HepG2 (cell line): ENCODE data around the gene KRT14. TPM values are rescaled to one million over a fixed set of nuclear protein-coding genes. Genes with fewer than 3 reads are reported as not detected.
A peak's percentile ranks its signal among the peaks of the same experiment; 100 is the strongest.

ENCODE experiments used
- ATAC-seq: fragments of 200-7000 bp; cut with Tn5 transposase; 3 replicates; pipeline ENCODE4 v1.9.1; 2020; ENCODE audit warnings: mild to moderate bottlenecking, moderate library complexity
- BruUV-seq: library from RNA; stranded (reverse); fragments of 400-500 nt; replicated peaks from 2 replicates; lab custom pipeline; 2021; lab: Mats Ljungman, UMichigan
- CTCF ChIA-PET: fragments of 300-600 bp; formaldehyde crosslinking; extraction: SDS; loops from one replicate; lab custom pipeline; 2021; ENCODE audit warnings: low total read pairs, inconsistent platforms, low intra/inter-chr PET ratio; lab: Yijun Ruan, JAX
- POLR2A ChIA-PET: fragments of 350-600 bp; sonication (Branson Sonifier 250); formaldehyde crosslinking; loops from one replicate; lab custom pipeline; 2020; ENCODE audit warnings: antibody characterized with exemption, inconsistent platforms; lab: Yijun Ruan, JAX
- DNase-seq: peaks from one replicate; pipeline ENCODE4 v3.0.0-alpha.2; 2015; ENCODE audit warnings: low spot score
- FAIRE-seq: peaks from 3 replicates; lab custom pipeline; 2011; peaks lifted over from hg19 to GRCh38; lab: Jason Lieb, UNC
- H2AFZ ChIP-seq: one replicate; pipeline ENCODE4 v1.6.1; 2011; ENCODE audit warnings: low read length, inconsistent platforms
- H3K27ac ChIP-seq: fragments of 300-600 bp; 3 replicates; pipeline ENCODE4 v1.8.0; 2011; ENCODE audit warnings: mixed run types, mild to moderate bottlenecking, mixed read lengths, low read length, inconsistent platforms; ENCODE audit not compliant: insufficient read depth; ENCODE audit errors: extremely low read length
- H3K27me3 ChIP-seq, 2 experiments: fragments of 200-600 bp in 1 of 2; 2 replicates in 1 of 2; 3 replicates in 1 of 2; pipeline versions ENCODE4 v1.6.0 to v1.8.0; 2011; ENCODE audit warnings: low read length in 2 of 2, mild to moderate bottlenecking in 2 of 2, moderate library complexity in 2 of 2, inconsistent platforms in 1 of 2; ENCODE audit not compliant: insufficient read depth in 2 of 2, control insufficient read depth in 1 of 2
- H3K36me3 ChIP-seq, 2 experiments: fragments of 200-600 bp in 1 of 2; replicated peaks in 1 of 2; 2 replicates in 1 of 2; 3 replicates in 1 of 2; pipeline versions ENCODE4 v1.5.1 to v1.8.0; 2011; ENCODE audit warnings: low read length in 2 of 2, inconsistent platforms in 1 of 2; ENCODE audit not compliant: insufficient read depth in 2 of 2, control insufficient read depth in 1 of 2
- H3K4me1 ChIP-seq: 2 replicates; pipeline ENCODE4 v1.5.1; 2012; ENCODE audit warnings: low read length, inconsistent platforms; ENCODE audit not compliant: insufficient read depth
- H3K4me2 ChIP-seq: 2 replicates; pipeline ENCODE4 v1.6.0; 2011; ENCODE audit warnings: low read depth, low read length, inconsistent platforms
- H3K4me3 ChIP-seq, 3 experiments: fragments of 200-600 bp in 1 of 3; sonication (generic), shearing (Covaris generic) in 1 of 3; replicated peaks in 1 of 3; 2 replicates each; pipeline ENCODE4 v1.5.1; 2011 to 2016; ENCODE audit warnings: low read length in 3 of 3, inconsistent platforms in 2 of 3, low read depth in 2 of 3, mild to moderate bottlenecking in 2 of 3, control low read depth in 1 of 3, mixed read lengths in 1 of 3; ENCODE audit not compliant: insufficient read depth in 1 of 3
- H3K79me2 ChIP-seq: one replicate; pipeline ENCODE4 v1.6.1; 2011; ENCODE audit warnings: low read length, inconsistent platforms; ENCODE audit not compliant: insufficient read depth
- H3K9ac ChIP-seq: 2 replicates; pipeline ENCODE4 v1.6.0; 2011; ENCODE audit warnings: mild to moderate bottlenecking, low read depth, low read length, inconsistent platforms; ENCODE audit not compliant: insufficient read depth
- H3K9me3 ChIP-seq: 2 replicates; pipeline ENCODE4 v1.5.1; 2012; ENCODE audit warnings: mild to moderate bottlenecking, low read length
- H4K20me1 ChIP-seq: 2 replicates; pipeline ENCODE4 v1.6.0; 2011; ENCODE audit warnings: inconsistent platforms, mild to moderate bottlenecking, low read length, moderate library complexity; ENCODE audit not compliant: insufficient read depth
- ATF4 ChIP-seq, 2 experiments: fragments of 450-650 bp in 1 of 2; sonication (generic) in 1 of 2; formaldehyde crosslinking; IDR thresholded peaks; 2 replicates each; pipeline versions ENCODE4 v1.5.0 to v1.8.0; 2020 to 2022; ENCODE audit warnings: mild to moderate bottlenecking in 1 of 2, missing genetic modification reagents in 1 of 2
- CEBPG ChIP-seq: IDR thresholded peaks from 2 replicates; pipeline ENCODE4 v1.6.1; 2016
- FOXP4 ChIP-seq: sonication (generic); formaldehyde crosslinking; IDR thresholded peaks from 2 replicates; pipeline ENCODE4 v1.4.0; 2020; ENCODE audit warnings: missing genetic modification reagents
- HNF1B ChIP-seq: sonication (generic); formaldehyde crosslinking; IDR thresholded peaks from 2 replicates; pipeline ENCODE4 v1.5.1; 2020; ENCODE audit warnings: mild to moderate bottlenecking, moderate library complexity, missing genetic modification reagents
- HNRNPK ChIP-seq: fragments of 200-400 bp; formaldehyde crosslinking; IDR thresholded peaks from 2 replicates; pipeline ENCODE4 v1.6.1; 2018; ENCODE audit warnings: low read length, low read depth, moderate library complexity, mild to moderate bottlenecking; ENCODE audit not compliant: poor library complexity, severe bottlenecking
- MAX ChIP-seq: IDR thresholded peaks from 2 replicates; pipeline ENCODE4 v1.6.1; 2012; ENCODE audit warnings: inconsistent platforms
- MYNN ChIP-seq: sonication (generic); formaldehyde crosslinking; IDR thresholded peaks from 2 replicates; pipeline ENCODE4 v1.4.0; 2020; ENCODE audit warnings: mild to moderate bottlenecking, low read depth, missing genetic modification reagents
- PCBP2 ChIP-seq: fragments of 200-400 bp; formaldehyde crosslinking; optimal IDR thresholded peaks from 2 replicates; pipeline ENCODE3; 2018; ENCODE audit warnings: low read length, low read depth; ENCODE audit not compliant: poor library complexity, severe bottlenecking
- SETDB1 ChIP-seq: sonication (generic); formaldehyde crosslinking; IDR thresholded peaks from 2 replicates; pipeline ENCODE4 v1.5.1; 2020; ENCODE audit warnings: missing genetic modification reagents, mild to moderate bottlenecking, borderline replicate concordance
- SMARCE1 ChIP-seq: fragments of 450-650 bp; IDR thresholded peaks from 2 replicates; pipeline ENCODE4 v1.6.1; 2017; ENCODE audit warnings: borderline replicate concordance
- SUZ12 ChIP-seq: fragments of 150-350 bp; IDR thresholded peaks from 2 replicates; pipeline ENCODE4 v1.6.1; 2014; ENCODE audit warnings: low read depth, low read length
- SYNCRIP ChIP-seq: fragments of 200-400 bp; formaldehyde crosslinking; IDR thresholded peaks from 2 replicates; pipeline ENCODE4 v1.6.1; 2018; ENCODE audit warnings: mild to moderate bottlenecking, low read depth, low read length; ENCODE audit not compliant: insufficient read depth
- ZBTB7B ChIP-seq: sonication (generic); formaldehyde crosslinking; IDR thresholded peaks from 2 replicates; pipeline ENCODE4 v1.4.0; 2020; ENCODE audit warnings: missing genetic modification reagents
- ZMYM2 ChIP-seq: sonication (generic); formaldehyde crosslinking; IDR thresholded peaks from 2 replicates; pipeline ENCODE4 v1.8.0; 2022; ENCODE audit warnings: mild to moderate bottlenecking, missing genetic modification reagents
- ZNF251 ChIP-seq: sonication (generic); formaldehyde crosslinking; IDR thresholded peaks from 2 replicates; pipeline ENCODE4 v1.9.0; 2021; ENCODE audit warnings: mild to moderate bottlenecking, missing genetic modification reagents
- ZNF280D ChIP-seq: sonication (generic); formaldehyde crosslinking; IDR thresholded peaks from 2 replicates; pipeline ENCODE4 v1.5.1; 2020; ENCODE audit warnings: mild to moderate bottlenecking, missing genetic modification reagents
- ZNF83 ChIP-seq: sonication (generic); formaldehyde crosslinking; IDR thresholded peaks from 2 replicates; pipeline ENCODE4 v1.4.0; 2020; ENCODE audit warnings: missing genetic modification reagents, mild to moderate bottlenecking, borderline replicate concordance
- WGBS: methylation state at CpG from one replicate; pipeline ENCODE4 v1.1.6; 2017; ENCODE audit warnings: low lambda C conversion rate; 5-methylcytosine and 5-hydroxymethylcytosine counted together
- in situ Hi-C: cut with HindIII; loops from 2 replicates; pipeline ENCODE4 v1.10.0; 2017; ENCODE audit warnings: low pct_unique_long_range_greater_than_20kb; ENCODE audit not compliant: extremely low pct_ligation_motif_present
- intact Hi-C: fragments of 100-400 bp; cut with micrococcal nuclease; formaldehyde crosslinking; loops from one replicate; pipeline ENCODE4 v1.10.0; 2022; ENCODE audit not compliant: unreplicated experiment
- polyA plus RNA-seq, 8 experiments: library from polyadenylated mRNA; depleted of rRNA in 3 of 8; stranded (reverse) in 7 of 8; unstranded in 1 of 8; fragments of >200 nt; fragmentation: Illumina TruSeq in 4 of 8; extraction: Trizol in 4 of 8; gene quantifications; 2 replicates each; pipeline versions ENCODE4 v1.2.1 to v1.2.3, GENCODE V29; 2011 to 2016; ENCODE audit warnings: low read depth in 4 of 8, missing spikeins in 1 of 8, mixed read lengths in 1 of 8; ENCODE audit not compliant: insufficient read depth in 1 of 8
- total RNA-seq, 5 experiments: library from RNA; depleted of rRNA; stranded (reverse); fragments of >200 nt; fragmentation: Illumina TruSeq; extraction: Trizol; gene quantifications; 2 replicates each; pipeline ENCODE4 v1.2.3, GENCODE V29; 2016; ENCODE audit warnings: low read depth in 1 of 5

Gene KRT14
- total and polyA plus RNA-seq, 2 of the 13 experiments (the other 11 are each of a cell fraction or from before 2014, with no cell fraction given) = 0.09 TPM; not detected in 1

GRCh38 chr17:41532947-41533570 is 53.6 kb downstream of the KRT14 start:
- Histone ChIP-seq H4K20me1 (no peaks in the 10 kb centered on the region), H3K27ac (no peak overlapping the region), H3K4me2 (no peak overlapping the region), H2AFZ (no peak overlapping the region), H3K36me3 (no peaks in the 10 kb centered on the region), H3K79me2 (no peaks in the 10 kb centered on the region), H3K4me3 (no peak overlapping the region), H3K27me3 (peaks cover 0 to 11% of the 10 kb centered on the region in 2 experiments; a peak in 2 of 5 replicates), H3K9ac (no peak overlapping the region), H3K9me3 (no peaks in the 10 kb centered on the region), H3K4me1 (peaks cover 64% of the 10 kb centered on the region)
- FAIRE-seq (no peak), DNase-seq (no peak), ATAC-seq (no peak)
- ChIA-PET CTCF (no interaction called here), POLR2A (interaction anchor here (1.1 kb wide), 1 partner anchor 155 kb away, joined by 3 read pairs; no protein-coding TSS in a partner anchor)
- in situ Hi-C loops = no loop called here
- WGBS = 35% methylated on average over 9 of the region's 9 CpGs
- no TSS peak for BruUV-seq
- intact Hi-C loops = loop anchor here (10.0 kb wide), 1 partner anchor 118 kb away; no protein-coding TSS in a partner anchor
- no peak for TF ChIP-seq ZNF280D
- TF ChIP-seq SYNCRIP = no peak
- TF ChIP-seq CEBPG = peak; percentile 73
- no peak for TF ChIP-seq ZBTB7B (CRISPR knock-in tag)
- no peak for TF ChIP-seq SUZ12
- TF ChIP-seq PCBP2 = peak; percentile 76
- no peak for TF ChIP-seq MAX
- TF ChIP-seq MYNN (CRISPR knock-in tag) = no peak
- no peak for TF ChIP-seq ATF4 (CRISPR knock-in tag; IDR thresholded peaks at IDR 0.05)
- no peak for TF ChIP-seq SMARCE1
- no peak for TF ChIP-seq HNF1B (CRISPR knock-in tag)
- no peak for TF ChIP-seq FOXP4
- peak; percentile 52 for TF ChIP-seq HNRNPK
- TF ChIP-seq SETDB1 (CRISPR knock-in tag) = no peak
- no peak for TF ChIP-seq ZMYM2
- TF ChIP-seq ZNF83 (CRISPR knock-in tag) = no peak
- TF ChIP-seq ZNF251 (CRISPR knock-in tag) = no peak
